ENCODE results near the gene PCDHB8. TPM values are rescaled to one million over a fixed set of nuclear protein-coding genes. Genes with fewer than 3 reads are reported as not detected.
A peak's percentile ranks its signal among the peaks of the same experiment; 100 is the strongest.
"Not testable (repeated sequence)": the region's sequence is repeated elsewhere in the genome, so short reads cannot be mapped to it uniquely, and the experiment has no call there.

The PCDHB8 gene
- total RNA-seq, 4 donors from 2014 or later: 0.33 to 2.0 (median 0.87) TPM

DNA sequence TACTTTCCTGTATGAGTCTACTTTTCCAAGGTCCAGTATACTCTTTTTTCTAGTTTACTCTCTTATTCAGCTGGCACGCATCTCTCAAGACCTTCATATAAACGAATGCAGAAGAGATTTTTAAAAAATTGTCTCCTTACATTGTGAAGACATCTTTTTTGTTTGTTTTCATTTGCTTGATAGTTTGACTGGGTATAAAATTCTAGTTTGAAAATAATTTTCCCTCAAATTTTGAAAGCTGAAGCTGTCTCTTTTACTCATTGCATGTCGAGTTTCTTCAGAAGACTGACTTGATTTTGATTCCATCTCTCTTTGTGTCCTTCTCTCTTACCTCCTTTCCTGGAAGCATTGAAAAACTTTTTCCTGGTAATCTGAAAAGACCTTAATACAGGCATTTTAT lies 18.8 kb downstream of the PCDHB8 start:
- no peak for DNase-seq (ENCODE audit: extremely low spot score)
- no peak overlapping the region for H3K4me3 ChIP-seq
- no peaks in the 10 kb centered on the region for H3K4me1 ChIP-seq
- peaks cover 0 to 90% (median 80%) of the 10 kb centered on the region in 4 donors for H3K9me3 ChIP-seq
- H3K27me3 ChIP-seq: peaks cover 0 to 6% (median 0%) of the 10 kb centered on the region in 4 donors
- intact Hi-C loops (cut with DNase I): no loop called here
- TF ChIP-seq, protein P1, sequence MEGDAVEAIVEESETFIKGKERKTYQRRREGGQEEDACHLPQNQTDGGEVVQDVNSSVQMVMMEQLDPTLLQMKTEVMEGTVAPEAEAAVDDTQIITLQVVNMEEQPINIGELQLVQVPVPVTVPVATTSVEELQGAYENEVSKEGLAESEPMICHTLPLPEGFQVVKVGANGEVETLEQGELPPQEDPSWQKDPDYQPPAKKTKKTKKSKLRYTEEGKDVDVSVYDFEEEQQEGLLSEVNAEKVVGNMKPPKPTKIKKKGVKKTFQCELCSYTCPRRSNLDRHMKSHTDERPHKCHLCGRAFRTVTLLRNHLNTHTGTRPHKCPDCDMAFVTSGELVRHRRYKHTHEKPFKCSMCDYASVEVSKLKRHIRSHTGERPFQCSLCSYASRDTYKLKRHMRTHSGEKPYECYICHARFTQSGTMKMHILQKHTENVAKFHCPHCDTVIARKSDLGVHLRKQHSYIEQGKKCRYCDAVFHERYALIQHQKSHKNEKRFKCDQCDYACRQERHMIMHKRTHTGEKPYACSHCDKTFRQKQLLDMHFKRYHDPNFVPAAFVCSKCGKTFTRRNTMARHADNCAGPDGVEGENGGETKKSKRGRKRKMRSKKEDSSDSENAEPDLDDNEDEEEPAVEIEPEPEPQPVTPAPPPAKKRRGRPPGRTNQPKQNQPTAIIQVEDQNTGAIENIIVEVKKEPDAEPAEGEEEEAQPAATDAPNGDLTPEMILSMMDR (IDR thresholded peaks at IDR 0.05): no peak
- TF ChIP-seq POLR2AphosphoS5 (IDR thresholded peaks at IDR 0.05) (no peak), EP300 (IDR thresholded peaks at IDR 0.05) (no peak), POLR2A (IDR thresholded peaks at IDR 0.05; ENCODE audit: low read depth) (no peak)
- WGBS: 57% methylated on average over 3 of the region's 3 CpGs
- no peaks in the 10 kb centered on the region for H3K36me3 ChIP-seq
- H3K27ac ChIP-seq (replicated peaks in 1 of 4): no peak overlapping the region

DNA sequence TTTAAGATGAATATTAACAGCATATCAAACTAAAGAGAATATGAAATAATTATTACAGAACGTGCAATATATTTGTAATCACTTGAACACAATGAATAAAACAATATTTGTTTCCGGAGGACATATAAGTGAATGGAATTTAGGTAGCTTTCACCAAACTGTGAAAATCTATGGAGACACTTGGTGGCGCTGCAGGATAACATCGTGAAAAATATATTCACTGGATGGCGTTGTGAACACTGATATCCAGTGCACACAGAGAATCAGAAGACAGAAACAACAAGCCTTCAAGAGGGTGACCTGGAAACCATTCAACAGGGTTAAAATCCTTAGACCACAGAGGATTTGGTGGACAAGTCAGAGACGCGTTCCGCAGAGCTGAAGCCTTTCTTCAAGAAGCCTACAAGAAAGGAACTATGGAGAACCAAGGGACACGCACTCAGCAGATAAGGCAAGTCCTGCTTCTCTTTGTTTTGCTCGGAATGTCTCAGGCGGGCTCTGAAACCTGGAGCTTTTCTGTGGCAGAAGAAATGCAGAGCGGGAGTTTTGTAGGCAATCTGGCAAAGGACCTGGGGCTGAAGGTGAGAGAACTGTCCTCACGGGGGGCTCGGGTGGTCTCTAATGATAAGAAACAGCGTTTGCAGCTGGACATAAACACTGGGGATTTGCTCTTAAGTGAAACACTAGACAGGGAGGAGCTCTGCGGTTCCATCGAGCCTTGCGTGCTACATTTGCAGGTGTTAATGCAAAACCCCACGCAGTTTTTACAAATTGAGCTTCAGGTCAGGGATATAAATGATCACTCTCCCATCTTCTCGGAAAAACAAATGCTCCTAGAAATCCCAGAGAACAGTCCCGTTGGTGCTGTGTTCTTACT lies 22.0 kb downstream of the PCDHB8 start, which contains the start of gene PCDHB11:
PCDHB11 (plus strand) TSS at position 269 of the 877 bp plus-strand sequence; CDS start at position 417, 148 bp downstream.
- Histone ChIP-seq H3K27me3 (peaks cover 0 to 18% (median 0%) of the 10 kb centered on the region in 4 donors), H3K9me3 (peaks cover 0 to 94% (median 82%) of the 10 kb centered on the region in 4 donors), H3K4me3 (peak within 1 kb of the TSS in 2 of 4 donors; percentile 10 to 22), H3K27ac (replicated peaks in 1 of 4) (no peak within 1 kb of the TSS), H3K4me1 (no peaks in the 10 kb centered on the region), H3K36me3 (no peaks in the 10 kb centered on the region)
- WGBS: 44% methylated on average over 21 of the region's 21 CpGs
- TF ChIP-seq POLR2AphosphoS5 (IDR thresholded peaks at IDR 0.05): no peak
- TF ChIP-seq, protein P1 (IDR thresholded peaks at IDR 0.05): no peak
- TF ChIP-seq POLR2A (IDR thresholded peaks at IDR 0.05; ENCODE audit: low read depth): no peak
- no peak for TF ChIP-seq EP300 (IDR thresholded peaks at IDR 0.05)
- intact Hi-C loops (cut with DNase I): no loop called here
- no peak for DNase-seq (ENCODE audit: extremely low spot score)

DNA sequence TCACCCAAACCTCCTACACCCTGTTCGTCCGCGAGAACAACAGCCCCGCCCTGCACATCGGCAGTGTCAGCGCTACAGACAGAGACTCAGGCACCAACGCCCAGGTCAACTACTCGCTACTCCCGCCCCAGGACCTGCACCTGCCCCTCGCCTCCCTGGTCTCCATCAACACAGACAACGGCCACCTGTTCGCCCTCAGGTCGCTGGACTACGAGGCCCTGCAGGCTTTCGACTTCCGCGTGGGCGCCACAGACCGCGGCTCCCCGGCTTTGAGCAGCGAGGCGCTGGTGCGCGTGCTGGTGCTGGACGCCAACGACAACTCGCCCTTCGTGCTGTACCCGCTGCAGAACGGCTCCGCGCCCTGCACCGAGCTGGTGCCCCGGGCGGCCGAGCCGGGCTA lies 23.5 kb downstream of the PCDHB8 start:
- peaks cover 0 to 94% (median 78%) of the 10 kb centered on the region in 4 donors for H3K9me3 ChIP-seq
- H3K4me3 ChIP-seq; H3K4me1 ChIP-seq; H3K36me3 ChIP-seq; intact Hi-C loops (cut with DNase I); DNase-seq (ENCODE audit: extremely low spot score); H3K27ac ChIP-seq (replicated peaks in 1 of 4): not testable (repeated sequence)
- WGBS: 26% methylated on average over 17 of the region's 38 CpGs
- H3K27me3 ChIP-seq: peaks cover 0 to 16% (median 0%) of the 10 kb centered on the region in 4 donors

DNA sequence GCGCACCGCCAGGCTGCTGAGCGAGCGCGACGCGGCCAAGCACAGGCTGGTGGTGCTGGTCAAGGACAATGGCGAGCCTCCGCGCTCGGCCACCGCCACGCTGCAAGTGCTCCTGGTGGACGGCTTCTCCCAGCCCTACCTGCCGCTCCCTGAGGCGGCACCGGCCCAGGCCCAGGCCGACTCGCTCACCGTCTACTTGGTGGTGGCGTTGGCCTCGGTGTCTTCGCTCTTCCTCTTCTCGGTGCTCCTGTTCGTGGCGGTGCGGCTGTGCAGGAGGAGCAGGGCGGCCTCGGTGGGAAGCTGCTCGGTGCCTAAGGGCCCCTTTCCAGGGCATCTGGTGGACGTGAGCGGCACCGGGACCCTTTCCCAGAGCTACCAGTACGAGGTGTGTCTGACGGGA lies 24.1 kb downstream of the PCDHB8 start:
- Histone ChIP-seq H3K9me3 (peaks cover 0 to 92% (median 77%) of the 10 kb centered on the region in 4 donors), H3K27me3 (peaks cover 0 to 16% (median 0%) of the 10 kb centered on the region in 4 donors)
- H3K27ac ChIP-seq (replicated peaks in 1 of 4); H3K36me3 ChIP-seq; intact Hi-C loops (cut with DNase I); DNase-seq (ENCODE audit: extremely low spot score); H3K4me3 ChIP-seq; H3K4me1 ChIP-seq: not testable (repeated sequence)
- 20% methylated on average over 7 of the region's 35 CpGs for WGBS

DNA sequence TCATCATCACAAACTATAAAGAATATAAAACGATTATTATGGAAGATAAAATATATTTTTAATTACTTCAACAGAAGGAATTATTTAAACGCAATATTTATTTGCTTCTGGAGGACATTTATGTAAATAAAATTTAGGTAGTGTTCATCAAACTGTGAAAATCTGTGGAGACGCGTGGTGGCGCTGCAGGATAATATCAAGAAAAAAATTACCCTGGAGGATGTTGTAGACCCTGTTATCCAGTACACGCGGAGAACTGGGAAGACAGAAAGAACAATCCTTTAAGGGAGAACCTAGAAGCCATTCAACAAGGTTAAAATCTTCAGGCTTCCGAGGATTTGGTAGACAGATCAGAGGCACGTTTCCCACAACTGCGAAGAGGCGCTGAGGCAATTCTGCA lies 30.9 kb downstream of the PCDHB8 start, which contains the start of gene PCDHB12:
PCDHB12 (plus strand) TSS at position 242 of the 400 bp plus-strand sequence. CDS start 189 bp downstream, outside the sequence.
- H3K36me3 ChIP-seq: no peaks in the 10 kb centered on the region
- intact Hi-C loops (cut with DNase I): no loop called here
- H3K27ac ChIP-seq (replicated peaks in 1 of 4): no peak within 1 kb of the TSS

DNA sequence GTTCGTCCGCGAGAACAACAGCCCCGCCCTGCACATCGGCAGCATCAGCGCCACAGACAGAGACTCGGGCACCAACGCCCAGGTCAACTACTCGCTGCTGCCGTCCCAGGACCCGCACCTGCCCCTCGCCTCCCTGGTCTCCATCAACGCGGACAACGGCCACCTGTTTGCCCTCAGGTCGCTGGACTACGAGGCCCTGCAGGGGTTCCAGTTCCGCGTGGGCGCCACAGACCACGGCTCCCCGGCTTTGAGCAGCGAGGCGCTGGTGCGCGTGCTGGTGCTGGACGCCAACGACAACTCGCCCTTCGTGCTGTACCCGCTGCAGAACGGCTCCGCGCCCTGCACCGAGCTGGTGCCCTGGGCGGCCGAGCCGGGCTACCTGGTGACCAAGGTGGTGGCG lies 32.7 kb downstream of the PCDHB8 start:
- peaks cover 0 to 90% (median 60%) of the 10 kb centered on the region in 4 donors for H3K9me3 ChIP-seq
- intact Hi-C loops (cut with DNase I): loop anchor here (10.0 kb wide), 1 partner anchor 355 kb away; no protein-coding TSS in a partner anchor

More for the DNA sequence above, 30.9 kb downstream of the PCDHB8 start, which contains the start of gene PCDHB12:
- DNase-seq (ENCODE audit: extremely low spot score): no peak
- Histone ChIP-seq H3K27me3 (peaks cover 0 to 13% (median 0%) of the 10 kb centered on the region in 4 donors), H3K9me3 (peaks cover 0 to 92% (median 55%) of the 10 kb centered on the region in 4 donors), H3K4me3 (peak within 1 kb of the TSS in 2 of 4 donors; percentile 28 to 30), H3K4me1 (no peaks in the 10 kb centered on the region)
- TF ChIP-seq, protein P1 (IDR thresholded peaks at IDR 0.05): peak; percentile 6 to 24 (median 17)
- TF ChIP-seq POLR2A (IDR thresholded peaks at IDR 0.05; ENCODE audit: low read depth) (no peak), EP300 (IDR thresholded peaks at IDR 0.05) (no peak), POLR2AphosphoS5 (IDR thresholded peaks at IDR 0.05) (no peak)
- 26% methylated on average over 11 of the region's 11 CpGs for WGBS

DNA sequence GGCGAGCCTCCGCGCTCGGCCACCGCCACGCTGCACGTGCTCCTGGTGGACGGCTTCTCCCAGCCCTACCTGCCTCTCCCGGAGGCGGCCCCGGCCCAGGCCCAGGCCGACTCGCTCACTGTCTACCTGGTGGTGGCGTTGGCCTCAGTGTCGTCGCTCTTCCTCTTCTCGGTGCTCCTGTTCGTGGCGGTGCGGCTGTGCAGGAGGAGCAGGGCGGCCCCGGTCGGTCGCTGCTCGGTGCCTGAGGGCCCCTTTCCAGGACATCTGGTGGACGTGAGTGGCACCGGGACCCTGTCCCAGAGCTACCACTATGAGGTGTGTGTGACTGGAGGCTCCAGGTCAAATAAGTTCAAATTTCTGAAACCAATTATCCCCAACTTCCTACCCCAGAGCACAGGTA lies 33.3 kb downstream of the PCDHB8 start:
- DNase-seq (ENCODE audit: extremely low spot score); H3K36me3 ChIP-seq; H3K4me1 ChIP-seq; H3K27ac ChIP-seq (replicated peaks in 1 of 4); H3K4me3 ChIP-seq: not testable (repeated sequence)
- WGBS: 16% methylated on average over 6 of the region's 27 CpGs
- Histone ChIP-seq H3K9me3 (peaks cover 0 to 88% (median 61%) of the 10 kb centered on the region in 4 donors), H3K27me3 (peaks cover 0 to 19% (median 0%) of the 10 kb centered on the region in 4 donors)
- intact Hi-C loops (cut with DNase I): loop anchor here (10.0 kb wide), 1 partner anchor 354 kb away; no protein-coding TSS in a partner anchor

More for the DNA sequence above, 32.7 kb downstream of the PCDHB8 start:
- not testable (repeated sequence) for H3K4me1 ChIP-seq; H3K4me3 ChIP-seq; H3K36me3 ChIP-seq; DNase-seq (ENCODE audit: extremely low spot score); H3K27ac ChIP-seq (replicated peaks in 1 of 4)
- 31% methylated on average over 17 of the region's 39 CpGs for WGBS
- H3K27me3 ChIP-seq: peaks cover 0 to 14% (median 0%) of the 10 kb centered on the region in 4 donors

Measured in esophagus muscularis mucosa (tissue), 4 donors.